Heart left ventricle (tissue), 13 donors: ENCODE data around the gene MSI2.

Source experiments
- CTCF ChIP-seq, 12 donors: fragments of 200-600 bp; sonication (generic) in 4 of 12; IDR thresholded peaks; one replicate each; pipeline versions ENCODE4 v1.5.0 to v1.8.0; 2018 to 2022; ENCODE audit warnings: antibody characterized with exemption in 12 of 12, mild to moderate bottlenecking in 5 of 12
- POLR2A ChIP-seq, 2 donors: fragments of 450-650 bp; IDR thresholded peaks; one replicate each; pipeline ENCODE4 v1.6.1; 2017; ENCODE audit warnings: antibody characterized with exemption in 2 of 2, mild to moderate bottlenecking in 2 of 2, moderate library complexity in 2 of 2
- donor health status: ischemic (EF 13 %, LVEDD 7.1; RV severe dilation, severe dysfunction).
- donor health status: DM: no; HTN: yes; CAD: no.
- donor health status: DM: no; HTN: no; CAD: no.
- donor health status: ischemic (EF 25% LVEDD 6.9; RV normal size, moderate dysfunction).
- donor health status: ischemic (EF 25% LVEDD 5.7; RV mildly dilated, moderate dysfunction).
- donor health status: ischemic (EF 35%, LVEDD 5.7; RV mildly dilated, moderate dysfunction).
- donor health status: nonischemic (EF 11% LVEDD 7.7; RV severe dilation, severe dysfunction).
- donor health status: DM: yes; HTN: yes; CAD: no.
- donor health status: PGD.
- donor health status: ischemic (EF 29% LVEDD 5.4; RV normal size, mild dysfunction).
- donor health status: nonischemic (EF 23%, LVEDD 6.1; RV moderate dilation, normal function).

- TF ChIP-seq CTCF (IDR thresholded peaks at IDR 0.05) (no peak), POLR2A (IDR thresholded peaks at IDR 0.05) (no peak)
These were observed 337.6 kb downstream of the MSI2 start for GRCh38 chr17:57593739-57594462.
